Hepatocyte (in vitro differentiated cells): ENCODE data around the gene FAM149B1.

Source experiments
- EZH2 ChIP-seq: fragments of 200-600 bp; sonication (generic); IDR thresholded peaks from 2 replicates; pipeline ENCODE4 v1.6.1; 2016; ENCODE audit warnings: antibody characterized with exemption, mild to moderate bottlenecking, borderline replicate concordance
- EZH2phosphoT487 ChIP-seq: fragments of 200-600 bp; sonication (generic); IDR thresholded peaks from one replicate; pipeline ENCODE4 v1.6.1; 2018; ENCODE audit warnings: antibody characterized with exemption, mild to moderate bottlenecking, low read depth, moderate library complexity; ENCODE audit not compliant: unreplicated experiment, severe bottlenecking
- TF ChIP-seq, protein P1 (sequence below): fragments of 200-600 bp; sonication (generic); IDR thresholded peaks from 2 replicates; pipeline ENCODE4 v1.5.1; 2016; ENCODE audit warnings: antibody characterized with exemption, mild to moderate bottlenecking; ENCODE audit not compliant: poor library complexity

DNA sequence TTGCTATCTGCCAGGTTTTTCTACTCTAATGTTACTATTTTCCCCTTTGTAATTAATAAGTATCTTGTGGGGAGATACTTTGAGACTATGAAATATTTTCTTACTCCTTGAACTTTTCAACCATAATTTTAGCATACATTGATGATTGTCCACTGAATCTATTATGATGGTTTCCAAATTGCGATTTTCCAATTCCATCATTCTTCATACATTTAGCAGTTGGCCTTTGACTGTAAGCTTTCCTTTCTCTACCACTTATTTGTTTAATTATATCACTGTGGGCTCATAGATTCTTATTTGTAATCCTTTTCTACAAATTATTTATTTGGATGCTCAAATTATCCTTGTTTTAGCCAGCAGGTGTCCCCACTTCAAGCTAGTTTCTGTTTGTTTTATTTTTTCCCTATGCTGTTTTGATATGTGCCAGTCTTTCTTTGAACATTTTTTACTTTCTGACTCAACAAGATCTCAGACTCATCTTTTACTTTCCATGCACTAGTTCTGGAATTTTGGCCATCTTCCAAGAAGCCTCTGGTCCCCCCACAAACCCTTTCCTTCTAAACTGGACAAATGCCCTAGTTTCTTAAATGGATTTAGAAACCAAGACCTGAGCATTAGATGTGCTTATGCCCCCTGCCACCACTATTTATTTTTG, 95.9 kb downstream of the FAM149B1 start:
- TF ChIP-seq, protein P1, sequence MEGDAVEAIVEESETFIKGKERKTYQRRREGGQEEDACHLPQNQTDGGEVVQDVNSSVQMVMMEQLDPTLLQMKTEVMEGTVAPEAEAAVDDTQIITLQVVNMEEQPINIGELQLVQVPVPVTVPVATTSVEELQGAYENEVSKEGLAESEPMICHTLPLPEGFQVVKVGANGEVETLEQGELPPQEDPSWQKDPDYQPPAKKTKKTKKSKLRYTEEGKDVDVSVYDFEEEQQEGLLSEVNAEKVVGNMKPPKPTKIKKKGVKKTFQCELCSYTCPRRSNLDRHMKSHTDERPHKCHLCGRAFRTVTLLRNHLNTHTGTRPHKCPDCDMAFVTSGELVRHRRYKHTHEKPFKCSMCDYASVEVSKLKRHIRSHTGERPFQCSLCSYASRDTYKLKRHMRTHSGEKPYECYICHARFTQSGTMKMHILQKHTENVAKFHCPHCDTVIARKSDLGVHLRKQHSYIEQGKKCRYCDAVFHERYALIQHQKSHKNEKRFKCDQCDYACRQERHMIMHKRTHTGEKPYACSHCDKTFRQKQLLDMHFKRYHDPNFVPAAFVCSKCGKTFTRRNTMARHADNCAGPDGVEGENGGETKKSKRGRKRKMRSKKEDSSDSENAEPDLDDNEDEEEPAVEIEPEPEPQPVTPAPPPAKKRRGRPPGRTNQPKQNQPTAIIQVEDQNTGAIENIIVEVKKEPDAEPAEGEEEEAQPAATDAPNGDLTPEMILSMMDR: peak; percentile 61
- TF ChIP-seq EZH2phosphoT487 (no peak), EZH2 (no peak)
